Hippocampal formation (tissue), 2 donors: Measurements from ENCODE around the gene TLX3.
"Not testable (repeated sequence)": the region's sequence is repeated elsewhere in the genome, so short reads cannot be mapped to it uniquely, and the experiment has no call there.

Experiments
- DNase-seq, 2 donors: peaks; one replicate each; lab custom pipeline; 2025; lab: John Stamatoyannopoulos, UW

TLX3 gene

GRCh38 chr5:171308453-171309275, at the start of gene TLX3:
Gene TLX3 (plus strand): TSS chr5:171309248. CDS start chr5:171309366, 118 bp downstream.
- no peak for DNase-seq

- no peak for DNase-seq
Observed at GRCh38 chr5:171261361-171261760, 47.7 kb upstream of the TLX3 start.

- no peak for DNase-seq
Observed at GRCh38 chr5:171261904-171262303, 47.1 kb upstream of the TLX3 start.

- no peak for DNase-seq
Observed at GRCh38 chr5:171263181-171263580, 45.9 kb upstream of the TLX3 start.

- no peak for DNase-seq
Observed at GRCh38 chr5:171264843-171265242, 44.2 kb upstream of the TLX3 start.

GRCh38 chr5:171268700-171269620, 40.1 kb upstream of the TLX3 start:
- no peak for DNase-seq

GRCh38 chr5:171269717-171270116, 39.3 kb upstream of the TLX3 start:
- DNase-seq = no peak

- DNase-seq = no peak
Observed at GRCh38 chr5:171270136-171270535, 38.9 kb upstream of the TLX3 start.

GRCh38 chr5:171271798-171272197, 37.2 kb upstream of the TLX3 start:
- DNase-seq = no peak

- no peak for DNase-seq
Observed at GRCh38 chr5:171272996-171273970, 35.8 kb upstream of the TLX3 start.

GRCh38 chr5:171275841-171276544, 33.1 kb upstream of the TLX3 start:
- no peak for DNase-seq

GRCh38 chr5:171283753-171284152, 25.3 kb upstream of the TLX3 start:
- no peak for DNase-seq

GRCh38 chr5:171285465-171285864, 23.6 kb upstream of the TLX3 start:
- DNase-seq = no peak

GRCh38 chr5:171288066-171288465, 21.0 kb upstream of the TLX3 start:
- no peak for DNase-seq

- no peak for DNase-seq
Observed at GRCh38 chr5:171291371-171291770, 17.7 kb upstream of the TLX3 start.

- no peak for DNase-seq
Observed at GRCh38 chr5:171295299-171295698, 13.7 kb upstream of the TLX3 start.

- DNase-seq = no peak
Observed at GRCh38 chr5:171295801-171296200, 13.2 kb upstream of the TLX3 start.

- not testable (repeated sequence) for DNase-seq
Observed at GRCh38 chr5:171297941-171298340, 11.1 kb upstream of the TLX3 start.

GRCh38 chr5:171299228-171299627, 9.8 kb upstream of the TLX3 start:
- no peak for DNase-seq

- no peak for DNase-seq
Observed at GRCh38 chr5:171299851-171300250, 9.2 kb upstream of the TLX3 start.

GRCh38 chr5:171300358-171300757, 8.7 kb upstream of the TLX3 start:
- DNase-seq = no peak
